GM18507 (cell line): ENCODE data around the gene PUS3.
A peak's percentile ranks its signal among the peaks of the same experiment; 100 is the strongest.

ENCODE experiments used
- DNase-seq: peaks from one replicate; pipeline ENCODE4 v3.0.0; 2011; ENCODE audit warnings: low read depth; ENCODE audit not compliant: insufficient read length; ENCODE audit errors: extremely low spot score
- FAIRE-seq: peaks from 2 replicates; lab custom pipeline; 2011; peaks lifted over from hg19 to GRCh38; lab: Jason Lieb, UNC

PUS3 gene

GRCh38 chr11:125902927-125903710 lies at the start of gene PUS3:
Gene PUS3 (minus strand): TSS chr11:125903206. CDS start chr11:125896284, 6,922 bp downstream.
- FAIRE-seq (peak; percentile 97), DNase-seq (peak; percentile 77)

- FAIRE-seq, result no peak
- no peak for DNase-seq
Observed at GRCh38 chr11:125952559-125952958, 49.6 kb upstream of the PUS3 start.

GRCh38 chr11:125951731-125952130 lies 48.7 kb upstream of the PUS3 start:
- FAIRE-seq, result no peak
- no peak for DNase-seq

- DNase-seq, result no peak
- FAIRE-seq, result no peak
Observed at GRCh38 chr11:125950696-125951651, 48.0 kb upstream of the PUS3 start.

GRCh38 chr11:125950178-125950490 lies 47.1 kb upstream of the PUS3 start:
- DNase-seq, result no peak
- FAIRE-seq, result no peak

- DNase-seq, result no peak
- FAIRE-seq, result no peak
Observed at GRCh38 chr11:125949271-125950177, 46.5 kb upstream of the PUS3 start.

- FAIRE-seq, result no peak
Observed at GRCh38 chr11:125948278-125949051, 45.5 kb upstream of the PUS3 start.

GRCh38 chr11:125947419-125948277 lies 44.6 kb upstream of the PUS3 start:
- FAIRE-seq (no peak), DNase-seq (no peak)

More at GRCh38 chr11:125948278-125949051, 45.5 kb upstream of the PUS3 start:
- no peak for DNase-seq

GRCh38 chr11:125946712-125947418 lies 43.9 kb upstream of the PUS3 start:
- DNase-seq (no peak), FAIRE-seq (no peak)

GRCh38 chr11:125945797-125946520 lies 43.0 kb upstream of the PUS3 start, which contains the start of gene VSIG10L2:
Gene VSIG10L2 (plus strand): TSS chr11:125946044. CDS start chr11:125946056, 12 bp downstream.
- DNase-seq, result no peak
- FAIRE-seq, result no peak

GRCh38 chr11:125945011-125945796 lies 42.2 kb upstream of the PUS3 start:
- FAIRE-seq, result no peak
- DNase-seq, result no peak

GRCh38 chr11:125944350-125945010 lies 41.5 kb upstream of the PUS3 start:
- no peak for FAIRE-seq
- no peak for DNase-seq

- DNase-seq, result no peak
- no peak for FAIRE-seq
Observed at GRCh38 chr11:125943661-125944349, 40.8 kb upstream of the PUS3 start.

- no peak for FAIRE-seq
- DNase-seq, result no peak
Observed at GRCh38 chr11:125942771-125943428, 39.9 kb upstream of the PUS3 start.
